NOMO-1 treated with DMSO at 0.1 percent for 48 hours (cell line): ENCODE data around the gene FAM186B.
"Not testable (repeated sequence)": the region's sequence is repeated elsewhere in the genome, so short reads cannot be mapped to it uniquely, and the experiment has no call there.

Experiments
- DNase-seq: peaks from one replicate; lab custom pipeline; 2025; ENCODE audit not compliant: unreplicated experiment; lab: John Stamatoyannopoulos, UW

The FAM186B gene

GRCh38 chr12:49612210-49612609 lies 6.8 kb upstream of the FAM186B start:
- no peak for DNase-seq

DNA sequence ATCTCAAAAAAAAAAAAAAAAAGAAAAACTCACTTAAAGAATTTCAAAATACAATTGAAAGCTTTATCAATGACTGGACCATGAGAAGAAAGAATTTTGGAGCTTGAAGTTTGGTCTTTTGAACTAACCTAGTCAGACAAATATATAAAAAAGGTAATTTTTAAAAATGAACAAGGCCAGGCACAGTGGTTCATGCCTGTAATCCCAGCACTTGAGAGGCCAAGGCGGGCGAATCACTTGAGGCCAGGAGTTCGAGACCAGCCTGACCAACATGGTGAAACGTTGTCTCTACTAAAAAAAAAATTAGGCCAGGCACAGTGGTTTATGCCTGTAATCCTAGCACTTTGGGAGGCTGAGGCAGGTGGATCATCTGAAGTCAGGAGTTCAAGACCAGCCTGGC lies 5.3 kb upstream of the FAM186B start:
- not testable (repeated sequence) for DNase-seq

DNA sequence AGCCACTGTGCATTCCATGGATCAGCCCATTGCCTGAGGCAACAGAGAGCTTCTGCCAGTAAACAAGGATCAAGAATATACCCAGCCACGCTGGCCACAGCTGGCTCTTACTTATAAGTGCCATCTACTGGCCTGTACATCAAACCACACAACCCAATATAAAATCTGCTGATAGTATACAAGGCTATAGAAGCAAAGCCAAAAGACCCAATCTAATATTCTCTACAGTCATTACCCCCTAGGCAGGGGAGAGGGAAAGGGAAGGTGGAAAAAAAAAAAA lies 4.4 kb upstream of the FAM186B start:
- DNase-seq, result no peak

GRCh38 chr12:49609059-49609874 lies 3.8 kb upstream of the FAM186B start:
- DNase-seq, result no peak

DNA sequence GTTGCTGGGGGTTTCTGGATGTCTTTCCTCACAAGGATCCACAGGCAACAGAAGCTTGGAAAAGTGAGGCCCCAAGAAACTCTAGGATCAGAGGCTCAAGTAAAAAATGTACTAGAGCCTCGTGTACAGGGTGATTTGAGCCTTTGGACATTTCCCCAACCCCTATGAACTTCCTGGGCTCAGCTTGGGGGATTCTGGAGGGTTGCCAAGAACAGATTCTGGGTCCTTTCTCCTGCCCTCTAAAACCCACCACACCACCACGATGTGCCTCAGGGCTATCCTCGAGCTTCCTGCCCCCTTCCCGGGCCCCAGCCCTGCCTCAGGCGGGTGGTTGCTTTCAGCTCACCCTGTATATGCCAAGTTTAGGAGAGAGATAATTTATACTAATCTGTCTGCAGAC lies 583 bp downstream of the FAM186B start:
- no peak for DNase-seq

- DNase-seq, result no peak
Observed at GRCh38 chr12:49603721-49604120, 1.7 kb downstream of the FAM186B start.

DNA sequence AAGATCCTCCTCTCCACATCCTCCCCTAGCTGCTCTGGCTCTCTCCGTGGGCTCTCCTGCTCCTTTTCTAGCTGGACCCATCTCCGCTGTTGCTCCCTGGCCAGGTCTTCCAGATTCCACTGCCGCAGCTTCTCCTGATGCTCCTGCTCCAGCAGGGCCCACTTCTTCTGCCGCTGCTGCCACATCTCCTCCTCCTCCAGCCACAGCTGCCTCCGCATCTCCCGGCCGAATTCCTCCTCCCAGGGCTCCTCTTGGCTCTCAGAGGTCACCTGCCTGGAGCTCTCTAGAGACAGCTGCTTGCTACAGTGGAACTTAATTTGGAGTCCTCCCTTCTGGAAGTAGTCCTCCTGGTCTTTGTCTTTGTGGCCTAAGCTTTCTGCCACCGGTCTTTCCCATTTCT lies 5.5 kb downstream of the FAM186B start:
- DNase-seq, result no peak

GRCh38 chr12:49598527-49598926 lies 6.9 kb downstream of the FAM186B start:
- no peak for DNase-seq

- no peak for DNase-seq
Observed at GRCh38 chr12:49588721-49589516, 16.5 kb downstream of the FAM186B start.

DNA sequence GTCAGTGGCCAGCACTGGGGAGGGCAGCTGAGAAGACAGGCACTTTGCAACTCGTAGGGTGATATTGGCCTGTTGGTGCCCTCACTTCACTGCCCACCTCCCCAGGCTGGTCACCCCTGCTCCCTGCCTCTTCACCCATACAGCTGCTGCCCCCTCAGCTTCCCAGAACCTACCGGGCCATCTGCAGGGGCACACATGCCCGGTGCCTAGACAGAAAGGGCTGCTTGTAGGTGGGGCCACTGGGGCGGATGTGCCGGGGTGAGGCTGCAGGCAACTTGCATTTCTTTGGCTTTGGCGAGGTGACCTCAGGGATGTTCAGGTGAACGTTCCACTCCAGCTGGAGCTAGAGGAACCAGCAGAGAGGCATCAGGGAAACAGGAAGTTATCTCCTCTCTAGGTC lies 17.2 kb downstream of the FAM186B start:
- no peak for DNase-seq

DNA sequence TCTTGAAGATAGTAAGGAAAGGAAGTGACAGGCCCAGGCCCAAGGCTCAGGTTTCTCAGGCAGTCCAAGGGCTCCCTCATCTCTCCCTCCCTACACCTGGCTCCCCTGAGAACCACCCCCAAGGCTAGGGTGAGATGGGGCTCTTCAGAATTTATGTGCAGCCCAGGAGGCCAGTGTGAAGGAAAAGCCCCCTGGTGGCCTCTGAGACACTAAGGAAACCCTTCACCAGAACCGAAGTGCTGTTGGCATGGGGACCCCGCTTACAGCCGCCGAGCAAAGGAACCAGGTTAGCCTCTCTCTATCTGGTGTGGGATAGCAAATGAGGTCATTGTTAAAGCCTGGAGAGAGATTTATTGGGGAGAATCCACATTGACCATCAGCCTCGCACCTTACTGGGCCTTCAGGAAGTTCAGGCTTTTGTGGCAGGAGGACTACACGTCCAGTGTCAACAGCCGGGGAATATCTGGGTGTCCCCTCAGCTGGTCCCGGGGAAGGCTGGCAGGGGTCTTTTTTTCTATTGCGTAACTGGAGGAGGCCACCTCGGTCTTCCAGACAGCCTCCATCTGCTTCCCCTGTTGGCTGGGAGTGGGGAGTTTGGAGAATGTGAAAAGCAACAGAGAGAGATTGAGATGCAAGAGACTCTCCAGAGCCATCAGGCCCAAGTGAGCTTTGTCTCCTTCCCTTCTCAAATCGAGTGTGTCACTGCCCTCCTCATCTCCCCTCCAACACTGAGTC lies 18.1 kb downstream of the FAM186B start:
- DNase-seq, result no peak

DNA sequence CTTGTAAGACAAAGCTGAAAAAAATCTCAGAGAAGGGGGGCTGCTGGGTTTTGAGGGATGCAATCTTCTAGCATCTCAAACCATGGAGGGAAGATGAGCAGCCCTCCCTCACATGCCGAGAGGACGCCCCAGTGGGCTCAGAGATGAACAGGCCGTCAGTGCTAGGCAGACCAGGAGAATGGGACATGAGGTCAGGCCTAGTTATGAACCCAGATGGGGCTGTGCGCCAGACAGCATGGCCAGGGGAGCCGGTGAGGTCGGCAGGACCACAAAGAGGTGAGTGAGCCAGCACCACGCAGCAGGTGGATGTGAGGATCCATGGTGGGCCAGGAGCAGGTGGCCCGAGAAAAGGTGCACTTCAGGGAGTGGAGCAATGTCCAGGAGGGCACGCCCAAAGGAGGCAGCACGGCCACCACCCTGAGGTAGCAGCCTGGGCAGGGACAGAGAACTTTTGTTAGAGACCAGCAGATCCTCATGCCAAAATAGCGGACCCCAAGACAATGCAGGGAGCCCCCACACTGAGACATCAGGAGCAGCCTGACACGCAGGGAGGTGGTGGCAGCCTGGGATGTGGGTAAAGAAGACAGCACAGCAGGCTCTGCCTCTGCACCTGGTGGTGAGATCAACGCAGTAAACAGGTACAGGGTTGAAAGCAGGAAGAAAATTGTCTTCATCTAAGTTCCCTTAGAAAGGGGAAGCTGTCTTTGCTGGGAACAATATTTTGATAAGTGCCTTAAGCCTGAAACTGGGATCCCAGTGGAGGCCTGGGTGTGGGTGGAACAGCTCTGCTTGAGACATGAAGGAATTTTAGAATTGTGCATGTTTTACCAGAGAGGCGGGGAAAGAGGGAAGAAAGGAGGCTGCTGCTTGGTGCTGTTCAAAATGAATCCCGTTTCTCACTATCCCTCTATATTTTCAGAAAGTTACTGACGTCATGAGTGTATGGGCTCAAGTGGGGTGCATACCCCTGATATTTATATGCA lies 19.7 kb downstream of the FAM186B start:
- DNase-seq, result no peak

DNA sequence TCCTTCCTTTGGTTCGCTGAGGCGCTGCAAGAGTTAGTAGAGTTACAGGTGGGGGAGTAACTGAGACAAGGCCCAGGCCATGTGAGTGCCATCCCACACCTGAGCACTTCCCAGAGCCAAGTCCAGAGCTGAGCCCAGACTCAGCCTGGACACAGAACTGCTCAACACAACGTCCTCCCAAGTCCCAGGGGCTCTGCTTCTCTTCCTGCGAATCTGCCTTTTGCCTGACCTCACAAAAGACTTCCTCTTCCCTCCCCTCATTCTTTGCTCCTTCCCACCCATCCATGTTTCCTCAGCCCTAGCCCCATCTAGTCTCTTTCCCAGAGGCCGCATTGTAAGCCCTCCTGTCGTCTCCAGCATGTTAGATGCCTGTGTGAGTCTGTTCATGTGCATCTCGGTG lies 20.8 kb downstream of the FAM186B start:
- DNase-seq, result no peak

GRCh38 chr12:49583366-49584094 lies 21.9 kb downstream of the FAM186B start:
- DNase-seq, result no peak

DNA sequence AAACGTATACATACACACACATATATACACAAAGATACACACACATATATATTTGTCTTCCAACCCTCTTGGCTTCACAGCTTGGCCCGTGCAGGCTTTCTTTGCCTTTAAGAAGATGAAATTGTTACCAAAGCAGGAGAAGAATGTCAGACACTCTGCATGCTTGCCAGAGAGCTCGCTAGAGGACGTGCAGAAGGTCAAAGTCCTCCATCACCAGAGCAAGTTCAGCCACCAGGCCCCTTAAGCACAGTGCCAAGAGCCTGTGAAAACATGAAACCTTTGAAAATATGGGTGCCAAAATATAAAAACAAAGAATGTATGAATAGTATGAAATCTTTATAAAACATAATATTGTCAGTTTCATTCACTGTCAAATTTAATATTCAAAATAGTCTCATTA lies 22.6 kb downstream of the FAM186B start:
- DNase-seq, result no peak

GRCh38 chr12:49582201-49582600 lies 23.2 kb downstream of the FAM186B start:
- no peak for DNase-seq

GRCh38 chr12:49580572-49581535 lies 24.6 kb downstream of the FAM186B start:
- no peak for DNase-seq

GRCh38 chr12:49578471-49579112 lies 26.8 kb downstream of the FAM186B start:
- DNase-seq, result no peak
